H1 (cell line): ENCODE results near the gene OR52W1. TPM values are rescaled to one million over a fixed set of nuclear protein-coding genes. Genes with fewer than 3 reads are reported as not detected.

ENCODE experiments used
- CTCF ChIA-PET: fragments of 300-600 bp; sonication (Branson Sonifier 250); formaldehyde crosslinking; loops from one replicate; lab custom pipeline; 2021; ENCODE audit not compliant: partially characterized antibody; lab: Charles Lee
- POLR2A ChIA-PET: fragments of 300-600 bp; sonication (Branson Sonifier 250); formaldehyde crosslinking; loops from one replicate; lab custom pipeline; 2021; ENCODE audit warnings: inconsistent platforms; ENCODE audit not compliant: partially characterized antibody; lab: Charles Lee
- DNase-seq, 2 experiments: peaks; one replicate each; pipeline versions ENCODE4 v3.0.0 to v3.0.0-alpha.2; 2010 to 2022; ENCODE audit warnings: low spot score in 2 of 2, low read depth in 1 of 2, mixed read lengths in 1 of 2
- FAIRE-seq: peaks from 2 replicates; lab custom pipeline; 2011; peaks lifted over from hg19 to GRCh38; lab: Jason Lieb, UNC
- H2AFZ ChIP-seq: 2 replicates; pipeline ENCODE4 v1.8.1; 2012; ENCODE audit warnings: low read length, inconsistent platforms
- H2AK5ac ChIP-seq: 2 replicates; pipeline ENCODE4 v1.6.1; 2013; ENCODE audit warnings: low read depth, low read length
- H2BK120ac ChIP-seq: replicated peaks from 2 replicates; pipeline ENCODE3; 2013; ENCODE audit warnings: low read depth, low read length, inconsistent platforms
- H2BK12ac ChIP-seq: 2 replicates; pipeline ENCODE4 v1.6.1; 2013; ENCODE audit warnings: low read depth, low read length
- H2BK15ac ChIP-seq: 2 replicates; pipeline ENCODE4 v1.6.1; 2013; ENCODE audit warnings: low read length
- H2BK20ac ChIP-seq: 2 replicates; pipeline ENCODE4 v1.6.1; 2013; ENCODE audit warnings: low read length
- H2BK5ac ChIP-seq: 2 replicates; pipeline ENCODE4 v1.6.1; 2013; ENCODE audit warnings: low read depth, low read length
- H3K14ac ChIP-seq: 2 replicates; pipeline ENCODE4 v1.6.1; 2013; ENCODE audit warnings: inconsistent platforms; ENCODE audit not compliant: insufficient read length
- H3K18ac ChIP-seq: 2 replicates; pipeline ENCODE4 v1.6.1; 2013; ENCODE audit warnings: low read length; ENCODE audit errors: extremely low read depth
- H3K23ac ChIP-seq: 2 replicates; pipeline ENCODE4 v1.6.1; 2013; ENCODE audit warnings: inconsistent platforms; ENCODE audit not compliant: insufficient read length
- H3K23me2 ChIP-seq: 2 replicates; pipeline ENCODE4 v1.6.1; 2013; ENCODE audit warnings: low read depth, low read length
- H3K27ac ChIP-seq: 2 replicates; pipeline ENCODE4 v1.6.1; 2011; ENCODE audit warnings: low read depth, low read length, inconsistent platforms
- H3K27me3 ChIP-seq, 4 experiments: replicated peaks in 1 of 4; 1 replicate in 1 of 4; 2 replicates in 3 of 4; pipeline versions ENCODE4 v1.6.1 to v1.8.1; 2011 to 2013; ENCODE audit warnings: low read length in 3 of 4, mild to moderate bottlenecking in 3 of 4, inconsistent platforms in 2 of 4, mixed read lengths in 2 of 4, moderate library complexity in 1 of 4; ENCODE audit not compliant: control insufficient read depth in 3 of 4, insufficient read depth in 3 of 4; ENCODE audit errors: extremely low read depth in 1 of 4
- H3K36me3 ChIP-seq, 4 experiments: 2 replicates each; pipeline versions ENCODE4 v1.6.1 to v1.8.1; 2011 to 2013; ENCODE audit warnings: mild to moderate bottlenecking in 4 of 4, low read length in 3 of 4, moderate library complexity in 2 of 4, control low read depth in 1 of 4, inconsistent platforms in 1 of 4; ENCODE audit not compliant: insufficient read depth in 4 of 4, control insufficient read depth in 2 of 4
- H3K4ac ChIP-seq: replicated peaks from 2 replicates; pipeline ENCODE3; 2013; ENCODE audit warnings: low read length, low read depth, mixed read lengths, inconsistent platforms; ENCODE audit not compliant: insufficient read length
- H3K4me1 ChIP-seq, 4 experiments: replicated peaks in 1 of 4; 1 replicate in 1 of 4; 2 replicates in 3 of 4; pipeline versions ENCODE4 v1.6.1 to v1.8.1; 2011 to 2013; ENCODE audit warnings: low read length in 3 of 4, inconsistent platforms in 2 of 4, mixed read lengths in 1 of 4; ENCODE audit not compliant: insufficient read depth in 4 of 4, control insufficient read depth in 3 of 4
- H3K4me2 ChIP-seq, 2 experiments: 2 replicates each; pipeline versions ENCODE4 v1.6.1 to v1.8.1; 2011 to 2013; ENCODE audit warnings: low read depth in 2 of 2, low read length in 2 of 2, control low read depth in 1 of 2, inconsistent platforms in 1 of 2, mild to moderate bottlenecking in 1 of 2; ENCODE audit not compliant: insufficient read depth in 1 of 2
- H3K4me3 ChIP-seq, 4 experiments: fragments of 200-600, 300-600 bp in 1 of 4; sonication (generic), shearing (Covaris generic), sonication (Bioruptor Twin) in 1 of 4; 2 replicates each; pipeline versions ENCODE4 v1.5.1 to v1.8.1; 2011 to 2016; ENCODE audit warnings: low read length in 4 of 4, low read depth in 3 of 4, control low read depth in 2 of 4, inconsistent platforms in 2 of 4, mild to moderate bottlenecking in 2 of 4, mixed read lengths in 1 of 4, moderate library complexity in 1 of 4; ENCODE audit not compliant: insufficient read depth in 2 of 4; ENCODE audit errors: extremely low read depth in 1 of 4
- H3K56ac ChIP-seq: replicated peaks from 2 replicates; pipeline ENCODE3; 2013; ENCODE audit warnings: low read depth, mild to moderate bottlenecking, mixed read lengths, low read length, inconsistent platforms; ENCODE audit not compliant: insufficient read length
- H3K79me1 ChIP-seq: 2 replicates; pipeline ENCODE4 v1.6.1; 2013; ENCODE audit warnings: low read depth, low read length, control low read depth
- H3K79me2 ChIP-seq, 2 experiments: 2 replicates each; pipeline versions ENCODE4 v1.6.1 to v1.8.1; 2012 to 2013; ENCODE audit warnings: low read length in 2 of 2, mild to moderate bottlenecking in 2 of 2, inconsistent platforms in 1 of 2; ENCODE audit not compliant: insufficient read depth in 2 of 2, control insufficient read depth in 1 of 2
- H3K9ac ChIP-seq, 4 experiments: replicated peaks in 1 of 4; 1 replicate in 1 of 4; 2 replicates in 3 of 4; pipeline versions ENCODE4 v1.6.1 to v1.8.1; 2011 to 2013; ENCODE audit warnings: low read depth in 3 of 4, low read length in 3 of 4, control low read depth in 2 of 4, mild to moderate bottlenecking in 2 of 4, moderate library complexity in 2 of 4, inconsistent platforms in 1 of 4; ENCODE audit errors: extremely low read depth in 1 of 4
- H3K9me3 ChIP-seq, 2 experiments: 2 replicates each; pipeline versions ENCODE4 v1.6.1 to v1.8.1; 2012 to 2013; ENCODE audit warnings: mild to moderate bottlenecking in 2 of 2, moderate library complexity in 2 of 2, control low read depth in 1 of 2, inconsistent platforms in 1 of 2, low read depth in 1 of 2, low read length in 1 of 2, mixed read lengths in 1 of 2; ENCODE audit not compliant: insufficient read depth in 2 of 2
- H4K20me1 ChIP-seq, 2 experiments: replicated peaks in 1 of 2; 2 replicates each; pipeline versions ENCODE3 to v1.8.1; 2011 to 2013; ENCODE audit warnings: inconsistent platforms in 2 of 2, low read length in 2 of 2, mild to moderate bottlenecking in 1 of 2; ENCODE audit not compliant: insufficient read depth in 2 of 2, control insufficient read depth in 1 of 2
- H4K5ac ChIP-seq: 2 replicates; pipeline ENCODE4 v1.6.1; 2013; ENCODE audit warnings: low read length, low read depth, mixed read lengths, inconsistent platforms; ENCODE audit not compliant: insufficient read length
- H4K8ac ChIP-seq: 2 replicates; pipeline ENCODE4 v1.8.0; 2013; ENCODE audit warnings: mild to moderate bottlenecking, moderate library complexity, low read length, inconsistent platforms; ENCODE audit not compliant: insufficient read depth; ENCODE audit errors: extremely low read depth
- H4K91ac ChIP-seq: replicated peaks from 2 replicates; pipeline ENCODE3; 2013; ENCODE audit warnings: low read length, mixed read lengths, inconsistent platforms; ENCODE audit not compliant: insufficient read length
- MAFK ChIP-seq: IDR thresholded peaks from 2 replicates; pipeline ENCODE4 v1.6.1; 2012; ENCODE audit warnings: low read depth, mild to moderate bottlenecking, improper control_type of control experiment, low read length
- NRF1 ChIP-seq: IDR thresholded peaks from 2 replicates; pipeline ENCODE4 v1.6.1; 2011; ENCODE audit warnings: mild to moderate bottlenecking, low read depth, low read length, improper control_type of control experiment
- TCF12 ChIP-seq: IDR thresholded peaks from 2 replicates; pipeline ENCODE4 v1.6.1; 2011; ENCODE audit warnings: low read depth, mild to moderate bottlenecking, low read length
- polyA plus RNA-seq, 7 experiments: library from polyadenylated mRNA; depleted of rRNA in 3 of 7; stranded (reverse) in 5 of 7; unstranded in 2 of 7; fragments of >200 nt in 5 of 7; fragments of 200-250 nt in 2 of 7; gene quantifications; 1 replicate in 5 of 7; 2 replicates in 1 of 7; 4 replicates in 1 of 7; pipeline versions ENCODE4 v1.2.1 to v1.2.3, GENCODE V29; 2011 to 2013; ENCODE audit warnings: missing spikeins in 2 of 7, mixed read lengths in 2 of 7
- total RNA-seq: library from RNA; stranded (reverse); fragmentation: NEBNext Ultra II Directional; extraction: Animal tissue kit (Norgen Biotek cat#: 25700); gene quantifications from 2 replicates; pipeline ENCODE4 v1.2.1, GENCODE V29; 2021

The OR52W1 gene
- total and polyA plus RNA-seq, 2 of the 8 experiments (the other 6 are each of a cell fraction or from before 2014, with no cell fraction given) = not detected

- no peak overlapping the region; a peak in 1 of 4 replicates for H3K4me2 ChIP-seq
- no peak overlapping the region for H3K27ac ChIP-seq
- H2AFZ ChIP-seq = no peak overlapping the region
- FAIRE-seq (no peak), DNase-seq (no peak)
- peaks cover 9% of the 10 kb centered on the region for H3K23me2 ChIP-seq
- no peak overlapping the region for H2BK5ac ChIP-seq
- 0 out of 7 replicates have a peak, but pooled peaks cover 0 to 2% (median 0%) of the 10 kb centered on the region in 4 experiments for H3K27me3 ChIP-seq
- no peak overlapping the region for H2AK5ac ChIP-seq
- H3K36me3 ChIP-seq = no peaks in the 10 kb centered on the region
- H3K4ac ChIP-seq = no peak overlapping the region
- H2BK12ac ChIP-seq = no peak overlapping the region
- no peak overlapping the region for H4K8ac ChIP-seq
- no peak overlapping the region for H3K9ac ChIP-seq
- peaks cover 3 to 50% of the 10 kb centered on the region in 2 experiments; a peak in 3 of 4 replicates for H3K79me2 ChIP-seq
- H4K91ac ChIP-seq = no peak overlapping the region
- H4K5ac ChIP-seq = no peak overlapping the region
- H3K79me1 ChIP-seq = peaks cover 5% of the 10 kb centered on the region; the same call in 1 of the 2 replicates
- ChIA-PET POLR2A (no interaction called here), CTCF (interaction anchor here (0.9 to 7.1 kb wide), 4 partner anchors 18 to 120 kb away, joined by 3 to 51 read pairs (median 4); no protein-coding TSS in a partner anchor)
- H3K9me3 ChIP-seq = no peaks in the 10 kb centered on the region
- peaks cover 0 to 5% (median 2%) of the 10 kb centered on the region in 4 experiments; a peak in 2 of 7 replicates for H3K4me1 ChIP-seq
- no peak overlapping the region for H2BK120ac ChIP-seq
- H2BK15ac ChIP-seq = no peak overlapping the region
- no peak overlapping the region for H3K4me3 ChIP-seq
- peaks cover 2 to 7% of the 10 kb centered on the region in 2 experiments for H4K20me1 ChIP-seq
- no peak overlapping the region for H3K18ac ChIP-seq
- H2BK20ac ChIP-seq = no peak overlapping the region
- H3K14ac ChIP-seq = no peak overlapping the region
- H3K23ac ChIP-seq = no peak overlapping the region
- H3K56ac ChIP-seq = no peak overlapping the region
- TF ChIP-seq MAFK (no peak), NRF1 (no peak), TCF12 (no peak)
Measured at GRCh38 chr11:6232899-6233298, 33.9 kb downstream of the OR52W1 start.
